Measurements from ENCODE around the gene TAGAP.

DNA sequence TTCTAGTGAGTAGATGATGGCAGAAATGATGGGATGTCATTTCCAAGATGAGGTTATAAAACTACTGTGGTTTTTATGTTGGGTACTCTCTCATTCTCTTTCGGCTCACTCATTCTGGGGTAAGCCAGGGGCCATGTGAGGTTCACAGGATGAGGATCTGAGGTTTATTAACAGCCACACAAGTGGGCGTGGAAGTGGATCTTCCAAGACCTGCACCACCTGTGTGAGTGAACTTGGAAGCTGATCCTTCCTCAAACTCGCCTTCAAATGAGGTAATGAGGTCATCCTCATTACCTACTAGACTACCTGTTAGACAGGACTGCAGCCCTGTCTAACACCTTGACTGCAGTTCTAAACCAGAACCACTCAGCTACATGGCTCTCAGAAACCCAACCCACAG lies 45.1 kb upstream of the TAGAP start:
- TF ChIP-seq, protein P1, sequence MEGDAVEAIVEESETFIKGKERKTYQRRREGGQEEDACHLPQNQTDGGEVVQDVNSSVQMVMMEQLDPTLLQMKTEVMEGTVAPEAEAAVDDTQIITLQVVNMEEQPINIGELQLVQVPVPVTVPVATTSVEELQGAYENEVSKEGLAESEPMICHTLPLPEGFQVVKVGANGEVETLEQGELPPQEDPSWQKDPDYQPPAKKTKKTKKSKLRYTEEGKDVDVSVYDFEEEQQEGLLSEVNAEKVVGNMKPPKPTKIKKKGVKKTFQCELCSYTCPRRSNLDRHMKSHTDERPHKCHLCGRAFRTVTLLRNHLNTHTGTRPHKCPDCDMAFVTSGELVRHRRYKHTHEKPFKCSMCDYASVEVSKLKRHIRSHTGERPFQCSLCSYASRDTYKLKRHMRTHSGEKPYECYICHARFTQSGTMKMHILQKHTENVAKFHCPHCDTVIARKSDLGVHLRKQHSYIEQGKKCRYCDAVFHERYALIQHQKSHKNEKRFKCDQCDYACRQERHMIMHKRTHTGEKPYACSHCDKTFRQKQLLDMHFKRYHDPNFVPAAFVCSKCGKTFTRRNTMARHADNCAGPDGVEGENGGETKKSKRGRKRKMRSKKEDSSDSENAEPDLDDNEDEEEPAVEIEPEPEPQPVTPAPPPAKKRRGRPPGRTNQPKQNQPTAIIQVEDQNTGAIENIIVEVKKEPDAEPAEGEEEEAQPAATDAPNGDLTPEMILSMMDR (IDR thresholded peaks at IDR 0.05), result no peak
- no peak for TF ChIP-seq POLR2AphosphoS5 (IDR thresholded peaks at IDR 0.05; ENCODE audit: low read depth, low read length)
